SK-N-SH (cell line): ENCODE data around the gene PCAT6. TPM values are rescaled to one million over a fixed set of nuclear protein-coding genes. Genes with fewer than 3 reads are reported as not detected.

Source experiments
- CTCF ChIA-PET: fragments of 300-600, 350-600 bp; formaldehyde crosslinking; extraction: SDS; loops from one replicate; lab custom pipeline; 2021; lab: Yijun Ruan, JAX
- POLR2A ChIA-PET: fragments of 350-600 bp; sonication (Branson Sonifier 250); formaldehyde crosslinking; extraction: SDS; loops from one replicate; lab custom pipeline; 2020; ENCODE audit warnings: antibody characterized with exemption, inconsistent platforms; lab: Yijun Ruan, JAX
- DNase-seq: peaks from one replicate; pipeline ENCODE4 v3.0.0; 2012
- H2AFZ ChIP-seq: fragments of 200-600 bp; sonication (generic); 2 replicates; pipeline ENCODE4 v1.8.1; 2016; ENCODE audit warnings: antibody characterized with exemption, mild to moderate bottlenecking, low read depth
- H3F3A ChIP-seq: fragments of 200-600 bp; sonication (generic); replicated peaks from 2 replicates; pipeline ENCODE3; 2016; ENCODE audit warnings: antibody characterized with exemption, mild to moderate bottlenecking; ENCODE audit not compliant: insufficient read depth
- H3K27ac ChIP-seq, 2 experiments: fragments of 200-500 bp in 1 of 2; fragments of 200-600 bp in 1 of 2; sonication (Bioruptor generic) in 1 of 2; sonication (generic), shearing (Covaris generic) in 1 of 2; 2 replicates each; pipeline versions ENCODE4 v1.5.1 to v1.6.1; 2014 to 2016; ENCODE audit warnings: low read depth in 2 of 2, inconsistent platforms in 1 of 2, low read length in 1 of 2, mild to moderate bottlenecking in 1 of 2, mixed read lengths in 1 of 2
- H3K27me3 ChIP-seq: fragments of 200-600 bp; sonication (generic), shearing (Covaris generic); 2 replicates; pipeline ENCODE4 v1.6.1; 2016; ENCODE audit warnings: mixed run types; ENCODE audit not compliant: insufficient read depth
- H3K36me3 ChIP-seq, 2 experiments: fragments of 200-500 bp in 1 of 2; fragments of 200-600 bp in 1 of 2; sonication (Bioruptor generic) in 1 of 2; sonication (generic) in 1 of 2; replicated peaks in 1 of 2; 2 replicates each; pipeline versions ENCODE3 to v1.5.1; 2014 to 2016; ENCODE audit warnings: low read length in 1 of 2, mild to moderate bottlenecking in 1 of 2; ENCODE audit not compliant: insufficient read depth in 2 of 2, control insufficient read depth in 1 of 2
- H3K4me1 ChIP-seq, 2 experiments: fragments of 200-500 bp in 1 of 2; fragments of 200-600 bp in 1 of 2; sonication (Bioruptor generic) in 1 of 2; sonication (generic), shearing (Covaris generic) in 1 of 2; 2 replicates each; pipeline versions ENCODE4 v1.5.1 to v1.6.1; 2014 to 2016; ENCODE audit warnings: low read depth in 1 of 2, low read length in 1 of 2, mixed run types in 1 of 2; ENCODE audit not compliant: insufficient read depth in 2 of 2, control insufficient read depth in 1 of 2
- H3K4me2 ChIP-seq: fragments of 200-600 bp; sonication (generic), shearing (Covaris generic); 2 replicates; pipeline ENCODE4 v1.6.1; 2017; ENCODE audit warnings: mixed run types
- H3K4me3 ChIP-seq, 2 experiments: fragments of 200-500 bp in 1 of 2; fragments of 200-600 bp in 1 of 2; sonication (Bioruptor generic) in 1 of 2; sonication (generic), shearing (Covaris generic) in 1 of 2; 2 replicates each; pipeline versions ENCODE4 v1.5.1 to v1.8.1; 2014 to 2016; ENCODE audit warnings: low read depth in 2 of 2, inconsistent platforms in 1 of 2, low read length in 1 of 2, mild to moderate bottlenecking in 1 of 2, mixed read lengths in 1 of 2, moderate library complexity in 1 of 2
- H3K79me2 ChIP-seq: fragments of 200-600 bp; sonication (generic); 2 replicates; pipeline ENCODE4 v1.8.1; 2017; ENCODE audit warnings: mild to moderate bottlenecking; ENCODE audit not compliant: insufficient read depth
- H3K9ac ChIP-seq: fragments of 200-600 bp; sonication (generic); 2 replicates; pipeline ENCODE4 v1.6.1; 2017; ENCODE audit warnings: mixed run types
- H3K9me2 ChIP-seq: fragments of 200-600 bp; sonication (generic); 2 replicates; pipeline ENCODE4 v1.6.1; 2017; ENCODE audit warnings: mixed run types
- H3K9me3 ChIP-seq: fragments of 200-600 bp; sonication (generic); 2 replicates; pipeline ENCODE4 v1.6.1; 2017; ENCODE audit warnings: mixed run types, mild to moderate bottlenecking, moderate library complexity
- H4K20me1 ChIP-seq: fragments of 200-600 bp; sonication (generic); 2 replicates; pipeline ENCODE4 v1.6.1; 2017; ENCODE audit warnings: mild to moderate bottlenecking, mixed run types; ENCODE audit not compliant: insufficient read depth
- FOSL2 ChIP-seq: IDR thresholded peaks from 2 replicates; pipeline ENCODE4 v1.4.0; 2012; ENCODE audit warnings: low read depth, mild to moderate bottlenecking, moderate library complexity, borderline replicate concordance
- GATA2 ChIP-seq: sonication (generic); formaldehyde crosslinking; IDR thresholded peaks from 2 replicates; pipeline ENCODE4 v1.5.0; 2020; ENCODE audit warnings: mild to moderate bottlenecking, missing genetic modification reagents
- IRF3 ChIP-seq: fragments of 150-350 bp; IDR thresholded peaks from 2 replicates; pipeline ENCODE4 v1.6.1; 2016; ENCODE audit warnings: mild to moderate bottlenecking, low read depth, low read length
- JUND ChIP-seq: IDR thresholded peaks from 2 replicates; pipeline ENCODE4 v1.4.0; 2012
- MEF2A ChIP-seq: IDR thresholded peaks from 2 replicates; pipeline ENCODE4 v1.4.0; 2012; ENCODE audit warnings: low read depth, borderline replicate concordance
- MXI1 ChIP-seq: IDR thresholded peaks from 2 replicates; pipeline ENCODE4 v1.6.1; 2012; ENCODE audit warnings: mild to moderate bottlenecking, low read depth, low read length, improper control_type of control experiment
- POLR2AphosphoS5 ChIP-seq: IDR thresholded peaks from 2 replicates; pipeline ENCODE4 v1.6.1; 2012; ENCODE audit warnings: low read depth, low read length
- SIN3A ChIP-seq: IDR thresholded peaks from 2 replicates; pipeline ENCODE4 v1.6.1; 2012; ENCODE audit warnings: low read depth, mild to moderate bottlenecking, low read length, moderate library complexity, borderline replicate concordance
- SMC3 ChIP-seq: IDR thresholded peaks from 2 replicates; pipeline ENCODE4 v1.6.1; 2012; ENCODE audit warnings: low read depth, low read length, improper control_type of control experiment
- TAF1 ChIP-seq: IDR thresholded peaks from 2 replicates; pipeline ENCODE4 v1.6.1; 2012; ENCODE audit warnings: low read depth, mild to moderate bottlenecking, low read length, moderate library complexity, borderline replicate concordance
- TCF12 ChIP-seq: IDR thresholded peaks from 2 replicates; pipeline ENCODE4 v1.4.0; 2012
- WGBS: methylation state at CpG from one replicate; pipeline ENCODE4 v1.1.6; 2017; ENCODE audit warnings: low lambda C conversion rate; 5-methylcytosine and 5-hydroxymethylcytosine counted together
- polyA plus RNA-seq, 3 experiments: library from polyadenylated mRNA; depleted of rRNA; stranded (reverse); fragments of >200 nt; gene quantifications; 2 replicates each; pipeline ENCODE4 v1.2.3, GENCODE V29; 2012

The PCAT6 gene
- polyA plus RNA-seq, 1 of the 3 experiments (the other 2 are of a cell fraction) = 6.9 TPM

DNA sequence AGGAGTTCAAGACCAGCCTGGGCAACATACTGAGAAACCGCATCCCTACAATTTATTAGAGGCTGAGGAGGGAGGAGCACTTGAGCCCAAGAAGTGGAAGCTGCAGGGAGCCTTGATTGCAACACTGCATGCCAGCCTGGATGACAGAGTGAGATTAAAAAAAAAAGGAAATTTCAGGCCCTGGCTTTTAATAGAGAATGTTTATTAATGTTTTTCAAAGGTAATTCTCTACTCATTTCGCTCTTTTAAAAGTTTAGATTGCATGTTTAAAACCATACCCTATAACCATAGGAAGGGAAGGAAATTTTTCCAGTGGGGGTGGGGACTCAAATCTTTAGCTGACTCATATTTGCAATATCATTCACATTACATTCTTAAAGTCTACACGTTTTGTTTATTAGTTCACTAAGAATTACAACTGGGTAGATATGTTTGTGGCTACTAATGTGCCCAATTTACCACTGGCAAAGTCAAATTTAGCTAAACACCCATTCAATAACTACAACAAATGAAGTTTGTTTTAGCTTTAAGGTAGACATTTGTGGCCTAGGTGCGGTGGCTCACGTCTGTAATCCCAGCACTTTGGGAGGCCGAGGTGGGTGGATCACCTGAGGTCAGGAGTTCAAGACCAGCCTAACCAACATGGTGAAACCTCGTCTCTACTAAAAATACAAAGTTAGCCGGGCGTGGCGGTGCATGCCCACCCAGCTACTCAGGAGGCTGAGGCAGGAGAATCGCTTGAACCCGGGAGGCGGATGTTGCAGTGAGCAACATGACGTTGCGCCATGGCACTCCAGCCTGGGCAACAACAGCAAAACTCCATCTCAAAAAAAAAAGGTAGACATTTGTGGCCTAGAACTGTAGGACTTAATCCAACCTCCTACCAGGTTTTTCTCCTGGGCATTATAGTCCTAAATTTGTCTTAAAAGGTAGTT lies 7.5 kb upstream of the PCAT6 start:
- Histone ChIP-seq H3K9me2 (no peaks in the 10 kb centered on the region), H3F3A (peaks cover 12% of the 10 kb centered on the region), H2AFZ (no peak overlapping the region), H3K27ac (peak overlapping the region in 1 of 2 experiments; percentile 14; a peak in 1 of 4 replicates), H3K36me3 (peaks cover 0 to 7% of the 10 kb centered on the region in 2 experiments), H3K4me3 (no peak overlapping the region), H3K9me3 (no peaks in the 10 kb centered on the region), H3K4me2 (peak overlapping the region; percentile 8; the same call in 1 of the 2 replicates), H3K4me1 (peaks cover 17 to 19% of the 10 kb centered on the region in 2 experiments; a peak in 3 of 4 replicates), H4K20me1 (peaks cover 86% of the 10 kb centered on the region), H3K27me3 (no peaks in the 10 kb centered on the region), H3K9ac (no peak overlapping the region), H3K79me2 (peaks cover 99% of the 10 kb centered on the region)
- peak; percentile 9; the same call in 1 of the 2 replicates for TF ChIP-seq FOSL2
- TF ChIP-seq IRF3 = no peak
- no peak for TF ChIP-seq POLR2AphosphoS5
- DNase-seq = no peak
- CTCF ChIA-PET = no interaction called here
- 77% methylated on average over 15 of the region's 15 CpGs for WGBS
- POLR2A ChIA-PET = no interaction called here

- no peaks in the 10 kb centered on the region for H3K9me3 ChIP-seq
- no peak for TF ChIP-seq JUND
- no peak for TF ChIP-seq TCF12
- TF ChIP-seq SIN3A = no peak
- TF ChIP-seq TAF1 = no peak
- TF ChIP-seq MXI1 = no peak
- no peak for TF ChIP-seq MEF2A
- TF ChIP-seq GATA2 (CRISPR knock-in tag) = no peak
- no peak for TF ChIP-seq SMC3
- no peak for DNase-seq
- peaks cover 91% of the 10 kb centered on the region for H3K79me2 ChIP-seq
- no peak overlapping the region for H2AFZ ChIP-seq
- no peak overlapping the region for H3K4me3 ChIP-seq
- no peak overlapping the region for H3K27ac ChIP-seq
- H3K36me3 ChIP-seq = peaks cover 0 to 3% of the 10 kb centered on the region in 2 experiments
- H3K9me2 ChIP-seq = no peaks in the 10 kb centered on the region
- H3K27me3 ChIP-seq = no peaks in the 10 kb centered on the region
- peaks cover 77% of the 10 kb centered on the region for H4K20me1 ChIP-seq
- POLR2A ChIA-PET = no interaction called here
- 0 out of 2 replicates have a peak overlapping the region, but pooled peaks have one; percentile 86 for H3K4me2 ChIP-seq
- H3F3A ChIP-seq = peaks cover 12% of the 10 kb centered on the region
- peaks cover 16 to 22% of the 10 kb centered on the region in 2 experiments; a peak in 3 of 4 replicates for H3K4me1 ChIP-seq
- CTCF ChIA-PET = no interaction called here
- no peak overlapping the region for H3K9ac ChIP-seq
- 87% methylated on average over 4 of the region's 4 CpGs for WGBS
Observed at GRCh38 chr1:202804126-202804525, 6.6 kb upstream of the PCAT6 start.
